ENCODE results near the gene PDIA6.

The PDIA6 gene

GRCh38 chr2:10765461-10765860, 47.1 kb downstream of the PDIA6 start:
- Mint-ChIP-seq H3K27ac (no peak overlapping the region), H3K4me1 (no peaks in the 10 kb centered on the region), H3K36me3 (no peaks in the 10 kb centered on the region), H3K9me3 (no peaks in the 10 kb centered on the region), H3K4me3 (no peak overlapping the region), H3K27me3 (peaks cover 16% of the 10 kb centered on the region)
- CTCF ChIA-PET, result no interaction called here
- no peak for DNase-seq

- CTCF ChIA-PET, result no interaction called here
- H3K4me1 Mint-ChIP-seq, result no peaks in the 10 kb centered on the region
- H3K4me3 Mint-ChIP-seq, result no peak overlapping the region
- no peak for DNase-seq
- no peak overlapping the region for H3K27ac Mint-ChIP-seq
- H3K9me3 Mint-ChIP-seq, result no peaks in the 10 kb centered on the region
- peaks cover 16% of the 10 kb centered on the region for H3K27me3 Mint-ChIP-seq
- H3K36me3 Mint-ChIP-seq, result no peaks in the 10 kb centered on the region
These were observed 47.7 kb downstream of the PDIA6 start for GRCh38 chr2:10764896-10765295.

- no peak overlapping the region for H3K4me3 Mint-ChIP-seq
- no peak overlapping the region for H3K27ac Mint-ChIP-seq
- CTCF ChIA-PET, result no interaction called here
- no peaks in the 10 kb centered on the region for H3K36me3 Mint-ChIP-seq
- H3K9me3 Mint-ChIP-seq, result no peaks in the 10 kb centered on the region
- H3K4me1 Mint-ChIP-seq, result no peaks in the 10 kb centered on the region
- H3K27me3 Mint-ChIP-seq, result peaks cover 16% of the 10 kb centered on the region
- DNase-seq, result no peak
These were observed 48.3 kb downstream of the PDIA6 start for GRCh38 chr2:10764096-10764785.

- H3K4me1 Mint-ChIP-seq, result no peaks in the 10 kb centered on the region
- H3K36me3 Mint-ChIP-seq, result no peaks in the 10 kb centered on the region
- no peak overlapping the region for H3K4me3 Mint-ChIP-seq
- H3K27ac Mint-ChIP-seq, result no peak overlapping the region
- DNase-seq, result no peak
- peaks cover 16% of the 10 kb centered on the region for H3K27me3 Mint-ChIP-seq
- H3K9me3 Mint-ChIP-seq, result no peaks in the 10 kb centered on the region
- CTCF ChIA-PET, result no interaction called here
These were observed 49.2 kb downstream of the PDIA6 start for GRCh38 chr2:10763461-10763800.

GRCh38 chr2:10762651-10763460, 49.7 kb downstream of the PDIA6 start:
- Mint-ChIP-seq H3K9me3 (no peaks in the 10 kb centered on the region), H3K27ac (no peak overlapping the region), H3K4me1 (no peaks in the 10 kb centered on the region), H3K27me3 (peaks cover 16% of the 10 kb centered on the region), H3K36me3 (no peaks in the 10 kb centered on the region), H3K4me3 (no peak overlapping the region)
- DNase-seq, result no peak
- CTCF ChIA-PET, result no interaction called here

GRCh38 chr2:10761591-10761990, 51.0 kb downstream of the PDIA6 start:
- no peaks in the 10 kb centered on the region for H3K9me3 Mint-ChIP-seq
- DNase-seq, result no peak
- H3K4me3 Mint-ChIP-seq, result no peak overlapping the region
- peaks cover 16% of the 10 kb centered on the region for H3K27me3 Mint-ChIP-seq
- no peak overlapping the region for H3K27ac Mint-ChIP-seq
- no peaks in the 10 kb centered on the region for H3K4me1 Mint-ChIP-seq
- CTCF ChIA-PET, result no interaction called here
- H3K36me3 Mint-ChIP-seq, result no peaks in the 10 kb centered on the region

- no peaks in the 10 kb centered on the region for H3K36me3 Mint-ChIP-seq
- no peak overlapping the region for H3K4me3 Mint-ChIP-seq
- no peak overlapping the region for H3K27ac Mint-ChIP-seq
- H3K27me3 Mint-ChIP-seq, result peaks cover 16% of the 10 kb centered on the region
- DNase-seq, result no peak
- CTCF ChIA-PET, result no interaction called here
- H3K4me1 Mint-ChIP-seq, result no peaks in the 10 kb centered on the region
- no peaks in the 10 kb centered on the region for H3K9me3 Mint-ChIP-seq
These were observed 51.6 kb downstream of the PDIA6 start for GRCh38 chr2:10760794-10761504.

- H3K4me1 Mint-ChIP-seq, result no peaks in the 10 kb centered on the region
- no peak overlapping the region for H3K4me3 Mint-ChIP-seq
- H3K27me3 Mint-ChIP-seq, result peaks cover 8% of the 10 kb centered on the region
- no peaks in the 10 kb centered on the region for H3K36me3 Mint-ChIP-seq
- H3K9me3 Mint-ChIP-seq, result no peaks in the 10 kb centered on the region
- no peak for DNase-seq
- no peak overlapping the region for H3K27ac Mint-ChIP-seq
- CTCF ChIA-PET, result no interaction called here
These were observed 53.4 kb downstream of the PDIA6 start for GRCh38 chr2:10759151-10759714.

GRCh38 chr2:10757814-10758286, 54.7 kb downstream of the PDIA6 start:
- CTCF ChIA-PET, result no interaction called here
- Mint-ChIP-seq H3K4me3 (no peak overlapping the region), H3K9me3 (no peaks in the 10 kb centered on the region)

GRCh38 chr2:10755621-10756020, 57.0 kb downstream of the PDIA6 start:
- H3K4me3 Mint-ChIP-seq, result no peak overlapping the region
- CTCF ChIA-PET, result no interaction called here
- no peak overlapping the region for H3K27ac Mint-ChIP-seq
- no peak for DNase-seq
- H3K36me3 Mint-ChIP-seq, result no peaks in the 10 kb centered on the region
- peaks cover 9% of the 10 kb centered on the region for H3K27me3 Mint-ChIP-seq
- H3K4me1 Mint-ChIP-seq, result no peaks in the 10 kb centered on the region
- no peaks in the 10 kb centered on the region for H3K9me3 Mint-ChIP-seq

More at GRCh38 chr2:10757814-10758286, 54.7 kb downstream of the PDIA6 start:
- H3K36me3 Mint-ChIP-seq, result no peaks in the 10 kb centered on the region
- no peaks in the 10 kb centered on the region for H3K4me1 Mint-ChIP-seq
- DNase-seq, result no peak
- peaks cover 8% of the 10 kb centered on the region for H3K27me3 Mint-ChIP-seq
- no peak overlapping the region for H3K27ac Mint-ChIP-seq

- H3K27ac Mint-ChIP-seq, result no peak overlapping the region
- no peak overlapping the region for H3K4me3 Mint-ChIP-seq
- peaks cover 9% of the 10 kb centered on the region for H3K27me3 Mint-ChIP-seq
- no peak for DNase-seq
- CTCF ChIA-PET, result no interaction called here
- H3K9me3 Mint-ChIP-seq, result no peaks in the 10 kb centered on the region
- no peaks in the 10 kb centered on the region for H3K4me1 Mint-ChIP-seq
- H3K36me3 Mint-ChIP-seq, result no peaks in the 10 kb centered on the region
These were observed 58.7 kb downstream of the PDIA6 start for GRCh38 chr2:10753876-10754275.

GRCh38 chr2:10753156-10753555, 59.4 kb downstream of the PDIA6 start:
- no peaks in the 10 kb centered on the region for H3K9me3 Mint-ChIP-seq
- CTCF ChIA-PET, result no interaction called here
- H3K4me3 Mint-ChIP-seq, result no peak overlapping the region
- H3K27me3 Mint-ChIP-seq, result peaks cover 13% of the 10 kb centered on the region
- no peaks in the 10 kb centered on the region for H3K4me1 Mint-ChIP-seq
- no peak overlapping the region for H3K27ac Mint-ChIP-seq
- no peaks in the 10 kb centered on the region for H3K36me3 Mint-ChIP-seq
- DNase-seq, result no peak

- H3K27ac Mint-ChIP-seq, result no peak overlapping the region
- H3K27me3 Mint-ChIP-seq, result peaks cover 13% of the 10 kb centered on the region
- no peak for DNase-seq
- no peaks in the 10 kb centered on the region for H3K9me3 Mint-ChIP-seq
- no peak overlapping the region for H3K4me3 Mint-ChIP-seq
- CTCF ChIA-PET, result no interaction called here
- no peaks in the 10 kb centered on the region for H3K4me1 Mint-ChIP-seq
- no peaks in the 10 kb centered on the region for H3K36me3 Mint-ChIP-seq
These were observed 60.3 kb downstream of the PDIA6 start for GRCh38 chr2:10752236-10752635.

- H3K4me1 Mint-ChIP-seq, result peaks cover 2% of the 10 kb centered on the region
- CTCF ChIA-PET, result no interaction called here
- no peaks in the 10 kb centered on the region for H3K36me3 Mint-ChIP-seq
- no peaks in the 10 kb centered on the region for H3K9me3 Mint-ChIP-seq
- peaks cover 13% of the 10 kb centered on the region for H3K27me3 Mint-ChIP-seq
- no peak overlapping the region for H3K4me3 Mint-ChIP-seq
- H3K27ac Mint-ChIP-seq, result no peak overlapping the region
- DNase-seq, result no peak
These were observed 62.0 kb downstream of the PDIA6 start for GRCh38 chr2:10750610-10751009.
